ES-I3 (cell line): ENCODE measurements around the gene RAB11FIP3.

Experiments
- H3K36me3 ChIP-seq: 2 replicates; pipeline ENCODE4 v1.6.1; 2013; ENCODE audit warnings: mild to moderate bottlenecking, low read length, control low read depth, moderate library complexity; ENCODE audit not compliant: insufficient read depth
- H3K4me1 ChIP-seq: 2 replicates; pipeline ENCODE4 v1.6.1; 2013; ENCODE audit warnings: mild to moderate bottlenecking, control low read depth, low read length; ENCODE audit not compliant: insufficient read depth
- H3K9ac ChIP-seq: 2 replicates; pipeline ENCODE4 v1.6.1; 2013; ENCODE audit warnings: low read depth, mild to moderate bottlenecking, low read length, moderate library complexity
- H3K9me3 ChIP-seq: 2 replicates; pipeline ENCODE4 v1.6.1; 2013; ENCODE audit warnings: mild to moderate bottlenecking, low read length, moderate library complexity; ENCODE audit not compliant: control insufficient read depth, insufficient read depth

The RAB11FIP3 gene

DNA sequence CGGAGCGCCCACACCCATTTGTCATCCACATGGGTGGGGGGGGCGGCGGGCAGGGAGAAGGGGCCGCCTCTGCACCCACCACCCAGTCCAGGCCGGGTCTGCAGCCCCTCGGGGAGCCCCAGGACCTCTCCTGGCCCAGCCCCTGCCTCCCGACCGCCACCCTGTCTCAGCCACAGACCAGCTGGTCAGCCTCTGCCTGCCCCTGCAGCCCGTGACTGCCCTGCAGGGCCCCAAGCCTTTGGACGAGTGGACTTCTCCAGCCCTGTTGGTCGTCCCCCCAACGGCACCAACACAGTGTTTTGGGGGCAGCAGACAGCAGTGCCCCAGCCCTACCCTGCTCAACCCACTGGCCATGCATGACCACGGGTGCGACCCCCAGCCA is 136.0 kb downstream of the RAB11FIP3 start:
- Histone ChIP-seq H3K4me1 (peaks cover 7% of the 10 kb centered on the region), H3K9me3 (no peaks in the 10 kb centered on the region), H3K9ac (no peak overlapping the region), H3K36me3 (no peaks in the 10 kb centered on the region)

DNA sequence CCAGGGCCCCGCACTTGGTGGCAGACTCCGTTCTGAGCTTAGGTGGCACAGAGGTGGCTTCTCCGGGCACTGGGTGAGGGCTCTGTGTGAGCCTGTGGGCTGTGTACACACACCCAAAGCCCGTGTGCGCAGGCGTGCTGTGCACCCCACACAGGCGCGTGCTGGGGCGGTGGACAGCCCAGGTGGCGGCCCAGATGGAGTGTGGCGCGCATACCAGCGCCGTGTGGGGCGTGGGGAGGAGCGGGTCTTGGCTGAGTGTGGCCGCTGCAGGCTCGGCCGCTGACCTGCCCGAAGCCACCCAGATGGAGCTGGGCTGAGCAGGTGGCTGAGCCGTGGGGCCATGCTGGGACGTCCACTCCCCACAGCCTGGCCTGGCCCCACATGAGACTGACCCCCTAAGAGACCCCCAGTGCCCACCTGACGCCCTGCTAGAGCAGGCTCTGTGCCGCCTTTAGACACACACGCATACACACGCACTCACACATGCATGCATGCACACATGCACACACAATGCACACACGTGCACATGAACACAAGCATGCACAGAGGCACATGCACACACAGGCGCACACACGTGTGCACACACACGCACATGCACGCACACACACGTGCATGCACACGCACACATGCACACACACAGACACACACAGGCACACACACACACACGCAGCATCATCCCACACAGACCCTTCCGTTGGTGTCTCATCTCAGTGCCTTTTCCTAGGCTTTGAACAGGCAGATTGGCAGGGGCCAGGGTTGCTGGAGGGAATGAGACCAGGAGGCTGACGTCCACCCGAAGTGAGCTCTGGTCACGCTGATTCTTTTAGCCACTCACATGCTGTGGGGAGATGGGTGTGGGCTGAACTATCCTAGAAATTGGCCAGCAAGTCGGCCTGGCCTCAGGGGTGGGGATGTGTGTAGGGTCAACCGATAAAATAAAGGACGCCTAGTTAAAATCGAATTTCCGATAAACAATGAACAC is 136.8 kb downstream of the RAB11FIP3 start:
- peaks cover 10% of the 10 kb centered on the region for H3K4me1 ChIP-seq
- H3K9ac ChIP-seq, result no peak overlapping the region
- H3K9me3 ChIP-seq, result no peaks in the 10 kb centered on the region
- no peaks in the 10 kb centered on the region for H3K36me3 ChIP-seq

DNA sequence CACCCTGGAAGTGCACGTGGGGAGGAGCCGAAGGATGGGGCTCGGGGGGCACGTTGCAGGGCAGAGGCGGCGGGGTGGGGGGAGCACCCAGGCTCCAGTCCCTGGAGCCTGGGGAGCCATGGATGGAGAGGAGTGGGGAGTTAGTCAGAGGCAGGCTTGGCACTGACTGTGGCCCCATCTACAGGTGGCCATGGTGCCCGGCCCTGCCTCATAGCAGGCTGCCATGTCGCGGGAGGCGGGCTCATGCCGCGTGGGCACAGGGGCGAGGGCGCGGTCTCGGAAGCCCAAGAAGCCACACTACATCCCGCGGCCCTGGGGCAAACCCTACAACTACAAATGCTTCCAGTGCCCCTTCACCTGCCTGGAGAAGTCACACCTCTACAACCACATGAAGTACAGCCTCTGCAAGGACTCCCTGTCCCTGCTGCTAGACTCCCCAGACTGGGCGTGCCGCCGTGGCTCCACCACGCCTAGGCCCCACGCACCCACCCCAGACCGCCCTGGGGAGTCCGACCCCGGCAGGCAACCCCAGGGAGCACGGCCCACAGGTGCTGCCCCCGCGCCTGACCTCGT is 137.7 kb downstream of the RAB11FIP3 start:
- no peak overlapping the region for H3K9ac ChIP-seq
- H3K9me3 ChIP-seq, result no peaks in the 10 kb centered on the region
- peaks cover 10% of the 10 kb centered on the region for H3K4me1 ChIP-seq
- H3K36me3 ChIP-seq, result no peaks in the 10 kb centered on the region

DNA sequence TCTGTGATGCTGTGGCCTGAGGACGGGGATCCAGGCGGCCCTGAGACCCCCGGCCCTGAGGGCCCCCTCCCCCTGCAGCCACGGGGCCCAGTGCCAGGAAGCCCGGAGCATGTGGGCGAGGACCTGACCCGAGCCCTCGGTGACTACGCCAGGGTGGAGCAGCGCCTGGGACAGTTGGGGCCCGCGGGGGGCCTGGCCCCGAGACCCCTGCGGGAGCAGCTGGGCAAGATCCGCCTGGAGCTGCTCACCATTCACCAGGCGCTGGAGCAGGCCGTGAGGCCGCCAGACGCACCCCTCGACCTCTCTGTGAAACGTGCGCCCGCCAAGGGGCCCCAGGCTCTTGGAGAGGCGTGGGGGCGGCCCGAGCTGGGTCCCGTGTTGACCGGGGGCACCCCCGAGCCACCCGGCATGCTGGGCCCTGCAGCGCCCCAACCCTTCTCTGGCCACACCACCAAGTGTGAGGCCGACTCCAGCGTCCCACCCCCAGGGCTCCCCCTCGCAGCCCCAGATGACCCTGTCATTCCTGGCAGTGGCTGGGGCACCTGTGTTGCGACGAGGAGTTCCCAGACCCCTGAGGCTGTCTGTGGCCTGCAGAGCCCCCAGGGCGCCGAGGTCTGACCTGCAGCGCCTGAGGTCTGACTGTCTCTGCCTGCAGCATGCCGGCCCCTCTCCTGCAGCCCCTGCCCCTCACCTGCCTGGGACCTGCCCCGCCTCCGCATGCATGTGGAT is 139.4 kb downstream of the RAB11FIP3 start:
- Histone ChIP-seq H3K9me3 (no peaks in the 10 kb centered on the region), H3K9ac (no peak overlapping the region), H3K36me3 (no peaks in the 10 kb centered on the region), H3K4me1 (peaks cover 10% of the 10 kb centered on the region)

DNA sequence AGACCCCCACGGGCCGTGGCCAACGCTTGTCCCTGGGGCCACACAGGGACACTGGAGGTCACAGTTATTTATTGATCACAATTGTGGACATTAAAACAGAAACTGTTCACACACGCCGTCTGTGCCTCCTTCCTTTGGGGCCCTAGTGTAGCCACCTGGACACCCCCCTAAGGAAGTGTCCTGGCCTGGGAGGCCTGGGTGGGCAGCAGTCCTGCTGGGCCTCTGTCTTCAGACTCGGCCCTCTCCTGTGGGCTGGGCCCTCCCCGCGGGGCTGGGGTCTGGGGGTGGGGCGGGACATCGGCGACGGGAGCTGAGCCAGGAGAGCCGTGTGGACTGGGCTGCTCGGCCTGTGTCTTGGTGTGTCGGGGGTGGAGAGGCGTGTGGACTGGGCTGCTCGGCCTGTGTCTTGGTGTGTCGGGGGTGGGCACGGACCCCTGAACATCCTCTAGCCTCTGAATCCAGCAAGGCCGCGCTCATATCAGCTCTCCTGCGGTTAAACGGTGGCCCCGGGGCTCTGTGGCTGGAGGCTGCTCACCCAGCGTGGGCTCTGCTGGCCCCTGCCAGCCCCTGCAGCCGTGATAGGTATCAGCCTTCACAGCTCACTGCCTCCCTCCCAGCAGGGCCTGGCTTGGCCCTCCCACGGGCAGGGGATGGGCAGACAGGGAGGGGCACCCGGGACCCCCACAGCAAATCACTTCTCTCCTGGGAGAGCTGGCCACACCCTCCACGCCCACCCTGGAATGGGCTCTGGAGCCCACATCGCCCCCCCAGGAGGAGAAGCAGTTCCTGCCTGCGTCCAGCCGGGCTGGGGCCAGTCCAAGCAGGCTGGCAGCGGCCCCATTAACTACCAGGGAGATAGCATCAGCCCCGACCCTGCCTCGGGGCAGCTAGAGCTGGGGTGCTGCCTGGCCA is 140.2 kb downstream of the RAB11FIP3 start:
- Histone ChIP-seq H3K4me1 (peaks cover 10% of the 10 kb centered on the region), H3K9me3 (no peaks in the 10 kb centered on the region), H3K9ac (no peak overlapping the region), H3K36me3 (no peaks in the 10 kb centered on the region)

DNA sequence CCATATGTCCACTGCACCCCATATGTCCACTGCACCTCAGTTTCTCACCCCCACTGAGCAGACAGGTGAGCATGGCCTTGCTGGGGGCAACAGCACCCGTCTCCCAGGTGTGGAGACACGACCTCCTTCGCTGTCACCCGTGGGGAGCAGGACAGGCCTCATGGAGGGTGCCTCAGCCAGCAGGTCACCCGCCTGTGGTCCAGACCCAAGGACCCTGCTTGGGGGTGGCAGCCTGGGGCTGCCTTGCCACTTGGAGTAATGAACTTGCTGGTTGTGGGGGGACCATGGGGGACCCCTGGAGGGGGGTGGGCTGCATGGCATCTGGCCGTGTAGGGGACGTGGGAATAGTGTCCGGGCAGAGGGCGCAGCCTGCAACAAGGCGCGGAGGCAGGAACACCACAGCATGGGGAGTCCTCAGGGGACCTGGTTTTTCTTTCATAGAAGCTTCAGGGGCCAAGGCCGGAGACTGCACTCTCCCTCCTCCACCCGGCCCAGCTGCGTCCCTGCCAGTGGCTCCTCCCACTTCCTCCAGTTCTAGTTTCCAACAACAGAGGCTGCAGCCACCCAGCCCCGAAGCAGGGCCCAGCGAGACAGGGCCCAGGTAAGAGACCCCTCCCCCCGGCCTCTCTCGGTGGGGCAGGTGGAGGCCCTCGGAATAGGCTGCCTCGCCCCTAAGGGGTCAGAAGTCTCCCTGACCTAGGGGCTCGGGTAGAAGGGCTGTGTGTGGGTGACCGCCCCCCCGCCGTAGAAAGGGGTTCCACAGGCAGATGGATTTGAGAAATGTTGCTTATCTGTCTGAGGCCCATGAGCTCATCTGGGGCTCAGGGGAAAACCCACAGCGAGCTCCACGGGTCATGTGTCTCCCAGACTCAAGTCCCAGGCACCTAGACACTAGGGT is 141.3 kb downstream of the RAB11FIP3 start, which contains the start of gene NHLRC4:
NHLRC4 (plus strand) TSS at position 531 of the 898 bp plus-strand sequence. CDS start 1,043 bp downstream, outside the sequence.
- H3K36me3 ChIP-seq, result no peaks in the 10 kb centered on the region
- no peaks in the 10 kb centered on the region for H3K9me3 ChIP-seq
- no peak within 1 kb of the TSS for H3K9ac ChIP-seq
- peaks cover 10% of the 10 kb centered on the region for H3K4me1 ChIP-seq

DNA sequence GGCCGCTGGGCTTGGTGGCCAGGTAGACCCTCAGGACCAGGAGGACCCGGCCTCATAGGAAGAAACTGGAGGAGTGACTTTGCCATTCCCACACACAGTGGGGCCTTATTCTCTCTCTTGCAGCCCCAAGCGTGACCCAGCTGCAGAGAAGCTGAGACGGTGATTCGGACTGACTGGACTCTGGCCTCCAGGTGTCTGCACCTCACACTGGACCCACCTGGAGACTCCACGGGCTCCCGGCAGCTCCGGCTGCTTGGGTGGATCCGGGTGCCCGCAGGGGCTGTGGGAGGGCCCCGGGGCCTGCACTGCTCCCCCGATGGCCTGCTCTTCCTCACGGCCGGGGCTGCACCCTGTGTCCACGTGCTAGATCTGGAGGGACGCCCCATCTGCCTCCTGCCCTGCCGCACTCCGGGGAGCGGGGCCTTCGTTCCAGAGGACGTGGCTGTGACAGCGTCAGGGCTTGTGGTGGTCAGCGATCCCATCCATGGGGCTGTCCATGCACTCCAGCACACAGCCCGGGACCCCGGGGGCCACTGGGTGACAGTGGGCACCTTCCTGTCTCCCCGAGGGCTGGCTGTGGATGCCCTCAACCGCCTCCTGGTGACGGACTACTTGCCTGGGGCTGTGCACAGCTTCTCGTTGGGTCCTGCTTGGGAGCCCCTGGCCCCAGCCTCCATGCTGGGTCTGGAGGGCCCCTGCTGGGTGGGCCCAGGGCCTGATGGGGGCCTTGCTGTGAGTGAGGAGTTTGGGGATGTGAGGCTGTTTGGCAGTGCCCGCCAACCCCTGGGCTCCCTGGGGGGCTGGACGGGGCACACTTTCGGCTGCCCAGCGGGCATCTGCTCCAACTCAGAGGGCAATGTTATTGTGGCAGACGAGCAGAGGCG is 142.2 kb downstream of the RAB11FIP3 start:
- Histone ChIP-seq H3K9me3 (no peaks in the 10 kb centered on the region), H3K9ac (no peak overlapping the region), H3K36me3 (no peaks in the 10 kb centered on the region), H3K4me1 (peaks cover 10% of the 10 kb centered on the region)

DNA sequence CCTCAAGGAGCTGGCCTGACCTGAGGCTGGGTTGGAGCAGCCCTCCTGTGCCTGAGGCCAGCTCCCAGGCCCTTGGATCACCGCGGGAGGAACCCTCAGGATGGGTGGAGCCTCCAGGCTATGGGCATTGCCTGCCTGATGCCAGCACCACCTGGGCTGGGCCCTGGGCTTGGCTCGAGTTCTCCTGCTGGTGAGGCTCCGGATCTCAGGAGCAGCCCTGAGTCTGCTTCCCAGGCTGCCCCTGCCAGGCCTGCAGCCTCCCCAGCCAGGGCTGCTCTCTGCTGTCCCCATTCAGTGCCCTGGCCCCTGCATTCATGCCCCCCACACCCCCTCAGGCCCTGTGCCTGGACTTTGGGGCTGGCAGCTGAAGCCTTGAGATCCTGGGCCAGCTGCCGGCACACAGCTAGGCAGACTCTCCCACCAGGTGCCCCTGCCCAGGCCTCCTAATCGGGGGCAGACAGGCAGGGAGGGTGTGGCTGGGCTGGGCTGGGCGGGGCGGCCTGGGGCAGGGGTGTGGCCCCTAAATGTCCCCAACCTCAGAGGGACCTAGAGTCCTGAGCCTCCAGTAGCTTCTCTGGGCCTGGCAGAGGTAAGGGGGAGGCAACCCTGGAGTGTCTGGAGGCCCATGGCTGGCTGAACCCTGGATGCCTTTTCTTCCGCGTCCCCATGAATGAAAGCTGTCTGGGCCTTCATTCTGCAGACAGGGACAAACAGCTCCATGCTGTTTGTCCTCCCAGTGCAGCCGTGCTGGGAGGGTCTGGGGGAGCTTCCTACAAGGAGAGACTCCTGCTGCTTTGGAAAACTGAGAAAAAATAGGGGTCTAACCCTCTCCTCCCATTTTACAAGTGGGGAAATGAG is 143.2 kb downstream of the RAB11FIP3 start:
- Histone ChIP-seq H3K9me3 (no peaks in the 10 kb centered on the region), H3K4me1 (peaks cover 10% of the 10 kb centered on the region), H3K9ac (peak overlapping the region; percentile 67), H3K36me3 (no peaks in the 10 kb centered on the region)

DNA sequence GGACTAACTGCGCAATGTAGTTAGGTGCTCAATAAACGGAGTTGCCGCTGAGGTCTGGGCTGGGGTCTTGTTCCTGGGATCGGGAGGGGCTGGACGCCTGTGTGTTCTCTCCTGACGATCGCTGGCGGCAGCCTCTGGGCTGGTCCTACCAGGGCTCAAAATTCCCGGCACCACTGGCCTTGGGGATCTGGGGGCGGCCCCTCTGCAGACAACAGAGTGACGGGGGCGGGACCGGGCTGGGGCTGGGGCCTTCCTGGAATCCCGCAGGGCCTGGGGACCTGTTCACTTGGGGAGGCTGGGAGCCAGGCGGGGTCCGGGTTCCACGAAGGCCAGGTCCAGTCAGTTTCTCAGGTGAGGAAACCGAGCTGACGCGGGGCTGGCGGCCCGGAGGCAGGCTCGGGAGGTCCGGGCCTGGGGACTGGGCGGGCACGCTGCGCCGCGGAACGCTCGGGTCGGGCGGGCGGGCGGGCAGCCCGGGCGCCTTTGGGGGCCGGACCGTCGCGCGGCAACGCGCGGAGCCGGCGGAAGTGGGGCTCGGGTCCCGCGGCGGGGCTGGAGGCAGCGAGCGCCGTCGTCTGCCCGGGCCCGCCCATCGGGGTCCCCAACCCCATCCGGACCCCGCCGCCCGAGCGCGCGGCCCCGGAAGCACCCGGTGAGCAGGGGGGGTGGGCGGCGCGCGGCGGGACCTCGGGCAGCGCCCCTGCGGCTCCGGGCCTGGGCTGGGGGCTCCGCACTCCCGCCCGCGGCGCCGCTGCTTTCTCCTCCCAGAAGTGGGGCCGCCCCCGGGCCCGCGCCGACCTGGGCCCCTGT is 144.2 kb downstream of the RAB11FIP3 start, which contains the start of gene PIGQ:
PIGQ (plus strand) TSS at position 524 of the 810 bp plus-strand sequence. CDS start 4,107 bp downstream, outside the sequence.
- Histone ChIP-seq H3K36me3 (no peaks in the 10 kb centered on the region), H3K4me1 (peaks cover 10% of the 10 kb centered on the region), H3K9me3 (no peaks in the 10 kb centered on the region), H3K9ac (peak within 1 kb of the TSS; percentile 85)
